DND-41 (cell line): ENCODE results near the gene G6PC2.

Experiments
- ATAC-seq: fragments of 200-7000 bp; cut with Tn5 transposase; 3 replicates; pipeline ENCODE4 v1.9.1; 2021; ENCODE audit warnings: low read depth; ENCODE audit not compliant: insufficient read depth
- DNase-seq: peaks from one replicate; pipeline ENCODE4 v3.0.0-alpha.2; 2020
- H2AFZ ChIP-seq: 2 replicates; pipeline ENCODE4 v1.6.0; 2012; ENCODE audit warnings: low read depth, low read length
- H3K27ac ChIP-seq: 2 replicates; pipeline ENCODE4 v1.5.1; 2012; ENCODE audit warnings: low read length, inconsistent platforms
- H3K27me3 ChIP-seq: fragments of 200-600 bp; sonication (generic); 2 replicates; pipeline ENCODE4 v1.6.0; 2012; ENCODE audit warnings: low read length, mild to moderate bottlenecking, inconsistent platforms; ENCODE audit not compliant: insufficient read depth, poor library complexity
- H3K36me3 ChIP-seq: 2 replicates; pipeline ENCODE4 v1.5.1; 2012; ENCODE audit warnings: low read length, inconsistent platforms; ENCODE audit not compliant: insufficient read depth
- H3K4me1 ChIP-seq: 2 replicates; pipeline ENCODE4 v1.5.1; 2012; ENCODE audit warnings: mild to moderate bottlenecking, low read length; ENCODE audit not compliant: insufficient read depth
- H3K4me2 ChIP-seq: 2 replicates; pipeline ENCODE4 v1.6.0; 2012; ENCODE audit warnings: mild to moderate bottlenecking, moderate library complexity, low read length, inconsistent platforms; ENCODE audit not compliant: insufficient read depth
- H3K4me3 ChIP-seq, 2 experiments: fragments of 200-600 bp in 1 of 2; shearing (Covaris generic) in 1 of 2; 2 replicates each; pipeline ENCODE4 v1.5.1; 2012 to 2016; ENCODE audit warnings: inconsistent platforms in 2 of 2, low read length in 2 of 2, mild to moderate bottlenecking in 2 of 2, low read depth in 1 of 2, moderate library complexity in 1 of 2
- H3K79me2 ChIP-seq: 2 replicates; pipeline ENCODE4 v1.6.0; 2012; ENCODE audit warnings: low read length, inconsistent platforms; ENCODE audit not compliant: insufficient read depth
- H3K9ac ChIP-seq: 2 replicates; pipeline ENCODE4 v1.6.0; 2012; ENCODE audit warnings: low read depth, mild to moderate bottlenecking, inconsistent platforms, low read length, moderate library complexity
- H3K9me3 ChIP-seq: 2 replicates; pipeline ENCODE4 v1.5.1; 2012; ENCODE audit warnings: low read length, moderate library complexity, mild to moderate bottlenecking, inconsistent platforms; ENCODE audit not compliant: insufficient read depth, severe bottlenecking
- H4K20me1 ChIP-seq: 2 replicates; pipeline ENCODE4 v1.6.0; 2012; ENCODE audit warnings: low read length; ENCODE audit not compliant: insufficient read depth
- CTCF ChIP-seq: IDR thresholded peaks from 2 replicates; pipeline ENCODE4 v1.5.1; 2012; ENCODE audit warnings: borderline replicate concordance, low read length, moderate library complexity, mild to moderate bottlenecking; ENCODE audit not compliant: poor library complexity, severe bottlenecking; ENCODE audit errors: extremely low read depth
- EZH2 ChIP-seq: IDR thresholded peaks from 3 replicates; pipeline ENCODE4 v1.6.1; 2012; ENCODE audit warnings: borderline replicate concordance, low read depth, mild to moderate bottlenecking, moderate library complexity, low read length, inconsistent platforms; ENCODE audit not compliant: severe bottlenecking

Gene G6PC2

DNA sequence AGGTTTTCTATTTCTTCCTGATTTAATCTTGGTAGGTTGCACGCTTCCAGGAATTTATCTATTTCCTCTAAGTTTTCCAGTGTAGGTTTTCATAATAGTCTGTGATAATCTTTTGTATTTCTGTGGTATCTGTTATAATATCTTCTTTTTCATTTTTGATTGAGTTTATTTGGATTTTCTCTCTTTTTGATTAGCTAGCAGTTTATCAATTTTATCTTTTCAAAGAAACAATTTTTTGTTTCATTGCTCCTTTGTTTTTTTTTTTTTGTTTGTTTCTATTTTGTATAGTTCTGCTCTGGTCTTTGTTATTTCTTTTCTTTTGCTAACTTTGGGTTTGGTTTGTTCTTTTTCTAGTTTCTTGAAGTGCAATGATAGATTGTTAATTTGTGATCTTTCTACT lies 51.3 kb downstream of the G6PC2 start:
- Histone ChIP-seq H3K9ac (no peak overlapping the region), H3K36me3 (no peaks in the 10 kb centered on the region), H3K4me1 (no peaks in the 10 kb centered on the region), H3K27ac (no peak overlapping the region), H2AFZ (no peak overlapping the region), H3K79me2 (no peaks in the 10 kb centered on the region), H3K4me2 (no peak overlapping the region), H3K27me3 (peaks cover 3% of the 10 kb centered on the region), H3K4me3 (no peak overlapping the region), H4K20me1 (no peaks in the 10 kb centered on the region), H3K9me3 (no peaks in the 10 kb centered on the region)
- ATAC-seq (no peak), DNase-seq (no peak)
- TF ChIP-seq EZH2: no peak
- TF ChIP-seq CTCF: no peak

DNA sequence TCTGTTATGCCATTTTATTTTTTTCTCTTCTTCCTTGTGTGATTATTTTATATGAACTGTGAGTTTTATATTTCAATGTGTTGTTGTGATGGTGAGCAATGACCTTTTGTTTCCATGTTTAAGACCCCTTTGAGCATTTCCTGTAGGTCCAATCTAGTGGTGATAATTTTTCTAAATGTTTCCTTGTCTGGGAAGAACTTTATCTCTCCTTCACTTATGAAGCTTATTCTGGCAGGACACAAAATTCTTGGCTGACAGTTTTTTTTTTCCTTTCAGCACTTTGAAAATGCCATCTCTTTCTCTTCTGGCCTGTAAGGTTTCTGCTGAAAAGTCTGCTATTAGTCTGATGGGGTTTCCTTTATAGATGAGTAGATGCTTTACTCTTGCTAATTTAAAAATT lies 53.2 kb downstream of the G6PC2 start:
- Histone ChIP-seq H3K4me3 (no peak overlapping the region), H2AFZ (no peak overlapping the region), H3K27me3 (no peaks in the 10 kb centered on the region), H3K27ac (no peak overlapping the region), H3K9ac (no peak overlapping the region), H3K36me3 (no peaks in the 10 kb centered on the region), H4K20me1 (no peaks in the 10 kb centered on the region), H3K79me2 (no peaks in the 10 kb centered on the region), H3K4me2 (no peak overlapping the region), H3K4me1 (no peaks in the 10 kb centered on the region), H3K9me3 (no peaks in the 10 kb centered on the region)
- ATAC-seq (no peak), DNase-seq (no peak)
- no peak for TF ChIP-seq CTCF
- TF ChIP-seq EZH2: no peak

GRCh38 chr2:168955321-168955720 lies 54.2 kb downstream of the G6PC2 start:
- DNase-seq (no peak), ATAC-seq (no peak)
- Histone ChIP-seq H4K20me1 (no peaks in the 10 kb centered on the region), H3K79me2 (no peaks in the 10 kb centered on the region), H3K27ac (no peak overlapping the region), H3K9me3 (no peaks in the 10 kb centered on the region), H3K27me3 (no peaks in the 10 kb centered on the region), H3K4me2 (no peak overlapping the region), H3K36me3 (no peaks in the 10 kb centered on the region), H3K9ac (no peak overlapping the region), H3K4me3 (no peak overlapping the region), H2AFZ (no peak overlapping the region), H3K4me1 (no peaks in the 10 kb centered on the region)
- no peak for TF ChIP-seq CTCF
- no peak for TF ChIP-seq EZH2

GRCh38 chr2:168956392-168956791 lies 55.3 kb downstream of the G6PC2 start:
- DNase-seq (no peak), ATAC-seq (no peak)
- H3K27ac ChIP-seq: no peak overlapping the region
- no peak overlapping the region for H3K4me3 ChIP-seq
- H3K79me2 ChIP-seq: no peaks in the 10 kb centered on the region
- H3K9me3 ChIP-seq: no peaks in the 10 kb centered on the region
- H4K20me1 ChIP-seq: no peaks in the 10 kb centered on the region
- no peak overlapping the region for H3K4me2 ChIP-seq
- no peak for TF ChIP-seq CTCF
- no peak for TF ChIP-seq EZH2
- H3K27me3 ChIP-seq: no peaks in the 10 kb centered on the region
- no peak overlapping the region for H2AFZ ChIP-seq
- H3K9ac ChIP-seq: no peak overlapping the region
- no peaks in the 10 kb centered on the region for H3K4me1 ChIP-seq
- no peaks in the 10 kb centered on the region for H3K36me3 ChIP-seq
